ENCODE measurements around the gene CDC25B.
A peak's percentile ranks its signal among the peaks of the same experiment; 100 is the strongest.

Gene CDC25B

GRCh38 chr20:3754276-3754630 is 41.9 kb upstream of the CDC25B start:
- Mint-ChIP-seq H3K4me1 (peaks cover 11% of the 10 kb centered on the region), H3K36me3 (ENCODE audit: low read depth) (peaks cover 21% of the 10 kb centered on the region), H3K27ac (no peak overlapping the region), H3K27me3 (ENCODE audit: low read depth, poor library complexity) (peaks cover 36% of the 10 kb centered on the region), H3K9me3 (no peaks in the 10 kb centered on the region), H3K4me3 (no peak overlapping the region)
- no peak for TF ChIP-seq CTCF (IDR thresholded peaks at IDR 0.05)
- DNase-seq, result no peak

DNA sequence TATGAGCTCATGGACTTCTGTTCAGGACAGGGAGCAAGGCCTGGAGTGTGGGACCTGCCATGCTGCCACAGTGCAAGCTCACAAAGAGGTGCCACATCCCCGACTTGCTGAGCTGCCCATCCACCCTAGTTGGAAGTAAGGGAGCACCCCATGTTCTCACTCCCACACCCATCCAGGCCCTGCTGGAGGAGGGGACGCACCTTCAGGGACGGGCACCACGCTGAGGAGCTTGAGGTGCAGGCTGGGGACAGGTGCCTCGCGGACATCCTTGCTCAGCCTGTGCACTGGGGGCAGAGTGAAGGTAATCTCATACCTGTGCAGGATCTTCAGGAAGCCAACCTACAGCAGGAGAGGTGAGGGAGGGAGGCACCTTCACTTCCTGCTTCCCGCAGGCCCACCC is 40.8 kb upstream of the CDC25B start:
- no peak for DNase-seq
- Mint-ChIP-seq H3K27ac (no peak overlapping the region), H3K36me3 (ENCODE audit: low read depth) (peaks cover 21% of the 10 kb centered on the region), H3K4me3 (no peak overlapping the region), H3K4me1 (peaks cover 21% of the 10 kb centered on the region), H3K9me3 (no peaks in the 10 kb centered on the region), H3K27me3 (ENCODE audit: low read depth, poor library complexity) (peaks cover 30% of the 10 kb centered on the region)
- TF ChIP-seq CTCF (IDR thresholded peaks at IDR 0.05), result no peak

- Mint-ChIP-seq H3K27me3 (ENCODE audit: low read depth, poor library complexity) (peaks cover 24% of the 10 kb centered on the region), H3K27ac (peak overlapping the region; percentile 36), H3K4me3 (no peak overlapping the region), H3K4me1 (peaks cover 28% of the 10 kb centered on the region), H3K9me3 (no peaks in the 10 kb centered on the region), H3K36me3 (ENCODE audit: low read depth) (peaks cover 16% of the 10 kb centered on the region)
- no peak for DNase-seq
- TF ChIP-seq CTCF (IDR thresholded peaks at IDR 0.05), result no peak
Observed at GRCh38 chr20:3755814-3756480, 40.2 kb upstream of the CDC25B start.

GRCh38 chr20:3757268-3757667 is 38.8 kb upstream of the CDC25B start:
- peaks cover 19% of the 10 kb centered on the region for H3K36me3 Mint-ChIP-seq (ENCODE audit: low read depth)
- H3K27me3 Mint-ChIP-seq (ENCODE audit: low read depth, poor library complexity), result peaks cover 11% of the 10 kb centered on the region
- H3K4me3 Mint-ChIP-seq, result no peak overlapping the region
- H3K9me3 Mint-ChIP-seq, result no peaks in the 10 kb centered on the region
- H3K4me1 Mint-ChIP-seq, result peaks cover 34% of the 10 kb centered on the region
- no peak for TF ChIP-seq CTCF (IDR thresholded peaks at IDR 0.05)
- H3K27ac Mint-ChIP-seq, result no peak overlapping the region
- no peak for DNase-seq

- Mint-ChIP-seq H3K9me3 (no peaks in the 10 kb centered on the region), H3K36me3 (ENCODE audit: low read depth) (peaks cover 19% of the 10 kb centered on the region), H3K27ac (no peak overlapping the region), H3K4me3 (no peak overlapping the region), H3K27me3 (ENCODE audit: low read depth, poor library complexity) (no peaks in the 10 kb centered on the region), H3K4me1 (peaks cover 37% of the 10 kb centered on the region)
- no peak for DNase-seq
- no peak for TF ChIP-seq CTCF (IDR thresholded peaks at IDR 0.05)
Observed at GRCh38 chr20:3758566-3758965, 37.5 kb upstream of the CDC25B start.

DNA sequence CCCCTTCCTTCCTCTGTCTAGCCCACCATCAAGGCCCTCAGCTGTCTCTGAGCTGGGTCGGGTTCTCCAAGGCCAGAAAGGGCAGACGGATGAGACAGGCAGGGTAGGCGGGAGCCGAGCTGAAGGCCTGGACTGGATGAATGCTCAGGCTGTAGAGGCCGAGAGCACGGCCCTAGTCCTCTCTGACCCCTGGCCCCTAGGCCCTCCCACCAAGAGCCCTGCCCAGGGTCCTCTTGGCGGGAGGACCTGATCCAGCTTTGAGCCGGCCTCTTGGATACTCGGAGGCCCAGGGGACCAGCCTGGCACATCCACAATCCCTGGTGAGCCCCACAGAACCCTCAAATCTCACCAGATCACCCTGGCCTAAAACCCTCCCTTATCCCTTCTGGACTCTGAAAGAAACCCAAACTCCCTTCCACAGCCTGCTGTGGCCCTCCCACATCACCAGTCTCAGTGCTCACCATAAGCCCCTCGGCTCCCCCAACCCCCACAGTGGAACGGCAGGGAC is 36.7 kb upstream of the CDC25B start:
- DNase-seq, result no peak
- Mint-ChIP-seq H3K4me1 (peaks cover 41% of the 10 kb centered on the region), H3K4me3 (peak overlapping the region; percentile 43), H3K36me3 (ENCODE audit: low read depth) (peaks cover 19% of the 10 kb centered on the region), H3K27ac (peak overlapping the region; percentile 65), H3K27me3 (ENCODE audit: low read depth, poor library complexity) (peaks cover 3% of the 10 kb centered on the region), H3K9me3 (no peaks in the 10 kb centered on the region)
- TF ChIP-seq CTCF (IDR thresholded peaks at IDR 0.05), result no peak
